G401.6 (cell line): ENCODE results near the gene C2orf76.
"Not testable (repeated sequence)": the region's sequence is repeated elsewhere in the genome, so short reads cannot be mapped to it uniquely, and the experiment has no call there.

Source experiments
- FAIRE-seq: peaks from 2 replicates; lab custom pipeline; 2012; peaks lifted over from hg19 to GRCh38; lab: Jason Lieb, UNC

C2orf76 gene

GRCh38 chr2:119293900-119294299 lies 72.7 kb downstream of the C2orf76 start:
- FAIRE-seq, result no peak

- FAIRE-seq, result no peak
These were observed 73.4 kb downstream of the C2orf76 start for GRCh38 chr2:119293254-119293653.

GRCh38 chr2:119292226-119292625 lies 74.4 kb downstream of the C2orf76 start:
- no peak for FAIRE-seq

- no peak for FAIRE-seq
These were observed 75.0 kb downstream of the C2orf76 start for GRCh38 chr2:119291588-119292167.

GRCh38 chr2:119290859-119291587 lies 75.6 kb downstream of the C2orf76 start:
- no peak for FAIRE-seq

- no peak for FAIRE-seq
These were observed 77.0 kb downstream of the C2orf76 start for GRCh38 chr2:119289642-119290041.

- FAIRE-seq, result no peak
These were observed 77.5 kb downstream of the C2orf76 start for GRCh38 chr2:119289093-119289492.

- no peak for FAIRE-seq
These were observed 78.1 kb downstream of the C2orf76 start for GRCh38 chr2:119288576-119288975.

- FAIRE-seq, result no peak
These were observed 80.0 kb downstream of the C2orf76 start for GRCh38 chr2:119286661-119287060.

- FAIRE-seq, result no peak
These were observed 82.7 kb downstream of the C2orf76 start for GRCh38 chr2:119283873-119284331.

GRCh38 chr2:119282996-119283511 lies 83.6 kb downstream of the C2orf76 start:
- no peak for FAIRE-seq

- FAIRE-seq, result no peak
These were observed 84.3 kb downstream of the C2orf76 start for GRCh38 chr2:119282146-119282995.

- no peak for FAIRE-seq
These were observed 86.0 kb downstream of the C2orf76 start for GRCh38 chr2:119280680-119281079.

- no peak for FAIRE-seq
These were observed 87.0 kb downstream of the C2orf76 start for GRCh38 chr2:119279666-119280065.

- FAIRE-seq, result no peak
These were observed 87.7 kb downstream of the C2orf76 start for GRCh38 chr2:119278946-119279345.

- not testable (repeated sequence) for FAIRE-seq
These were observed 88.2 kb downstream of the C2orf76 start for GRCh38 chr2:119278385-119278784.

- FAIRE-seq, result no peak
These were observed 89.8 kb downstream of the C2orf76 start for GRCh38 chr2:119276864-119277263.

- FAIRE-seq, result no peak
These were observed 99.0 kb downstream of the C2orf76 start for GRCh38 chr2:119267604-119268003.

- FAIRE-seq, result no peak
These were observed 100.5 kb downstream of the C2orf76 start for GRCh38 chr2:119266091-119266589.

- no peak for FAIRE-seq
These were observed 101.0 kb downstream of the C2orf76 start for GRCh38 chr2:119265693-119266066.

- no peak for FAIRE-seq
These were observed 101.6 kb downstream of the C2orf76 start for GRCh38 chr2:119264781-119265692.

- no peak for FAIRE-seq
These were observed 103.0 kb downstream of the C2orf76 start for GRCh38 chr2:119263656-119264055.
